SK-N-MC (cell line): ENCODE measurements around the gene AFDN.

Experiments
- EZH2 ChIP-seq: fragments of 200-600 bp; sonication (generic); IDR thresholded peaks from one replicate; pipeline ENCODE4 v1.6.1; 2017; ENCODE audit warnings: antibody characterized with exemption
- POLR2AphosphoS5 ChIP-seq: IDR thresholded peaks from 2 replicates; pipeline ENCODE4 v1.6.1; 2012; ENCODE audit warnings: mild to moderate bottlenecking, low read depth, low read length, borderline replicate concordance

- TF ChIP-seq POLR2AphosphoS5 (no peak), EZH2 (no peak)
Observed at GRCh38 chr6:168015482-168016175, 188.9 kb downstream of the AFDN start.
